Smooth muscle cell (in vitro differentiated cells): ENCODE data around the gene FGFR2. TPM values are rescaled to one million over a fixed set of nuclear protein-coding genes. Genes with fewer than 3 reads are reported as not detected.

Experiments used
- DNase-seq: peaks from one replicate; lab custom pipeline; 2025; ENCODE audit not compliant: unreplicated experiment; lab: John Stamatoyannopoulos, UW
- H2AFZ ChIP-seq: fragments of 200-600 bp; sonication (generic); 2 replicates; pipeline ENCODE4 v1.6.0; 2016; ENCODE audit warnings: antibody characterized with exemption, low read depth, mild to moderate bottlenecking
- H3F3A ChIP-seq: fragments of 200-600 bp; sonication (generic); 2 replicates; pipeline ENCODE4 v1.6.0; 2017; ENCODE audit warnings: antibody characterized with exemption, low read depth
- H3K27ac ChIP-seq: fragments of 200-600 bp; sonication (generic); 2 replicates; pipeline ENCODE4 v1.5.1; 2016; ENCODE audit warnings: low read depth, mild to moderate bottlenecking
- H3K27me3 ChIP-seq: fragments of 200-600 bp; sonication (generic); 2 replicates; pipeline ENCODE4 v1.6.1; 2016; ENCODE audit warnings: low read depth, mild to moderate bottlenecking
- H3K36me3 ChIP-seq: fragments of 200-600 bp; sonication (generic); 2 replicates; pipeline ENCODE4 v1.5.1; 2016; ENCODE audit warnings: low read depth
- H3K4me1 ChIP-seq: fragments of 200-600 bp; sonication (generic); 2 replicates; pipeline ENCODE4 v1.5.1; 2016; ENCODE audit warnings: low read depth
- H3K4me2 ChIP-seq: fragments of 200-600 bp; sonication (generic); 2 replicates; pipeline ENCODE4 v1.6.0; 2016; ENCODE audit warnings: mild to moderate bottlenecking
- H3K4me3 ChIP-seq: fragments of 200-600 bp; sonication (generic); 2 replicates; pipeline ENCODE4 v1.5.1; 2016; ENCODE audit warnings: mild to moderate bottlenecking
- H3K79me2 ChIP-seq: fragments of 200-600 bp; sonication (generic); 2 replicates; pipeline ENCODE4 v1.6.0; 2016; ENCODE audit warnings: low read depth, mild to moderate bottlenecking
- H3K9ac ChIP-seq: fragments of 200-600 bp; sonication (generic); 2 replicates; pipeline ENCODE4 v1.6.0; 2016; ENCODE audit warnings: low read depth
- H3K9me3 ChIP-seq: fragments of 200-600 bp; sonication (generic); replicated peaks from 2 replicates; pipeline ENCODE4 v1.5.1; 2016; ENCODE audit warnings: low read depth
- H4K20me1 ChIP-seq: fragments of 200-600 bp; sonication (generic); 2 replicates; pipeline ENCODE4 v1.6.0; 2016; ENCODE audit warnings: low read depth
- CTCF ChIP-seq: fragments of 200-600 bp; sonication (generic); IDR thresholded peaks from 2 replicates; pipeline ENCODE4 v1.5.1; 2017; ENCODE audit warnings: borderline replicate concordance, mild to moderate bottlenecking, antibody characterized with exemption; ENCODE audit not compliant: insufficient read depth, poor library complexity, severe bottlenecking
- WGBS: methylation state at CpG from one replicate; pipeline ENCODE4 v1.1.7; 2016; ENCODE audit warnings: low lambda C conversion rate; 5-methylcytosine and 5-hydroxymethylcytosine counted together
- polyA plus RNA-seq: library from polyadenylated mRNA; unstranded; fragments of >200 nt; fragmentation: Nextera tagmentation; extraction: Ambion mirVana; gene quantifications from 2 replicates; pipeline ENCODE4 v1.2.1, GENCODE V29; 2016
- total RNA-seq: library from RNA; depleted of rRNA; stranded (reverse); fragments of >200 nt; gene quantifications from 2 replicates; pipeline ENCODE4 v1.2.3, GENCODE V29; 2014

FGFR2 gene
- total and polyA plus RNA-seq, 2 experiments from 2014 or later = 85.9 to 103 TPM

DNA sequence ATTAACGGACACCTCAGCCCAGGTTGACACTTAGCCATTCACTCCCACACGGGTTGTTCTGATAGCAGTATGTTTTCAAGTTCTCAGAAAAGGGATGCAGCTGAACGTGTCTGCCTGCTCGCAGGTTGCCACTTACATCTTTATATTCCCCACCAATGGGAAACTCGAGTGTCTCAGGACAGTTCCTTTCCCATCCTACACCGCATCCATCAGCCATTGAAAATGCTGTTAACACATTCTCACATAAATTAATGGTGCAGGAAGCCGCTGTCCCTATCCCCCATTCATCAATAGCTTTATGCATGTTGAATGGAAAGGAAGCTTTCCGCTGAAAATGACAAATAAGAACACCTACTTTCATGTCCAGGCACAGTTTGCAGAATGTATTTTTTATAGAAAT lies 1.7 kb upstream of the FGFR2 start:
- no peak overlapping the region for H2AFZ ChIP-seq
- H3K27ac ChIP-seq = no peak overlapping the region
- no peak overlapping the region for H3K4me2 ChIP-seq
- no peak for TF ChIP-seq CTCF
- DNase-seq = no peak
- WGBS = 56% methylated on average over 8 of the region's 8 CpGs
- H3K9me3 ChIP-seq = no peaks in the 10 kb centered on the region
- H3K9ac ChIP-seq = no peak overlapping the region
- H3K27me3 ChIP-seq = no peaks in the 10 kb centered on the region
- no peak overlapping the region for H3K4me3 ChIP-seq
- H4K20me1 ChIP-seq = peaks cover 29% of the 10 kb centered on the region
- H3F3A ChIP-seq = peaks cover 5% of the 10 kb centered on the region
- peaks cover 31% of the 10 kb centered on the region for H3K79me2 ChIP-seq
- peaks cover 27% of the 10 kb centered on the region for H3K4me1 ChIP-seq
- H3K36me3 ChIP-seq = no peaks in the 10 kb centered on the region

- H3K9me3 ChIP-seq = no peaks in the 10 kb centered on the region
- no peaks in the 10 kb centered on the region for H3K36me3 ChIP-seq
- H3K9ac ChIP-seq = peak overlapping the region; percentile 69
- TF ChIP-seq CTCF = no peak
- peaks cover 5% of the 10 kb centered on the region for H3F3A ChIP-seq
- peaks cover 54% of the 10 kb centered on the region for H3K79me2 ChIP-seq
- peak overlapping the region; percentile 82 for H3K27ac ChIP-seq
- H2AFZ ChIP-seq = peak overlapping the region; percentile 80
- no peaks in the 10 kb centered on the region for H3K27me3 ChIP-seq
- peak overlapping the region; percentile 90 for H3K4me3 ChIP-seq
- H4K20me1 ChIP-seq = peaks cover 52% of the 10 kb centered on the region
- peak overlapping the region; percentile 95 for H3K4me2 ChIP-seq
- no peak for DNase-seq
- under 1% methylated on average over 77 of the region's 77 CpGs for WGBS
- peaks cover 47% of the 10 kb centered on the region for H3K4me1 ChIP-seq
Observed at GRCh38 chr10:121597504-121598262, 561 bp downstream of the FGFR2 start.

GRCh38 chr10:121596689-121597503 lies 1.3 kb downstream of the FGFR2 start:
- H3K27ac ChIP-seq = peak overlapping the region; percentile 82
- peak overlapping the region; percentile 95 for H3K4me2 ChIP-seq
- H3K36me3 ChIP-seq = no peaks in the 10 kb centered on the region
- H3F3A ChIP-seq = peaks cover 5% of the 10 kb centered on the region
- H3K9ac ChIP-seq = peak overlapping the region; percentile 69
- no peaks in the 10 kb centered on the region for H3K27me3 ChIP-seq
- peak overlapping the region; percentile 64 for H2AFZ ChIP-seq
- peaks cover 49% of the 10 kb centered on the region for H3K4me1 ChIP-seq
- peak; percentile 17 for TF ChIP-seq CTCF
- no peaks in the 10 kb centered on the region for H3K9me3 ChIP-seq
- H3K79me2 ChIP-seq = peaks cover 62% of the 10 kb centered on the region
- H4K20me1 ChIP-seq = peaks cover 59% of the 10 kb centered on the region
- peak overlapping the region; percentile 90 for H3K4me3 ChIP-seq
- DNase-seq = no peak
- WGBS = 1% methylated on average over 49 of the region's 54 CpGs
